H1 (cell line): Measurements from ENCODE around the gene CRBN. TPM values are rescaled to one million over a fixed set of nuclear protein-coding genes. Genes with fewer than 3 reads are reported as not detected.

Source experiments
- BACH1 ChIP-seq: IDR thresholded peaks from 2 replicates; pipeline ENCODE4 v1.6.1; 2012; ENCODE audit warnings: low read length, improper control_type of control experiment
- CBX8 ChIP-seq: fragments of 300-800, 300-1000 bp; sonication (generic); IDR thresholded peaks from 2 replicates; pipeline ENCODE4 v1.7.1; 2016; ENCODE audit warnings: low read depth, low read length, borderline replicate concordance
- EGR1 ChIP-seq: IDR thresholded peaks from 2 replicates; pipeline ENCODE4 v1.6.1; 2011; ENCODE audit warnings: low read depth, low read length, borderline replicate concordance
- HDAC6 ChIP-seq: IDR thresholded peaks from one replicate; pipeline ENCODE4 v1.7.1; 2012; ENCODE audit warnings: low read depth, mild to moderate bottlenecking, inconsistent platforms, low read length, moderate library complexity
- KDM4A ChIP-seq: IDR thresholded peaks from one replicate; pipeline ENCODE4 v1.7.1; 2012; ENCODE audit warnings: low read depth, mild to moderate bottlenecking, moderate library complexity, low read length, inconsistent platforms; ENCODE audit not compliant: severe bottlenecking
- RFX5 ChIP-seq: IDR thresholded peaks from 2 replicates; pipeline ENCODE4 v1.6.1; 2011; ENCODE audit warnings: low read depth, low read length, improper control_type of control experiment, borderline replicate concordance
- SP4 ChIP-seq: IDR thresholded peaks from 2 replicates; pipeline ENCODE4 v1.6.1; 2012; ENCODE audit warnings: low read length, inconsistent platforms
- polyA plus RNA-seq, 7 experiments: library from polyadenylated mRNA; depleted of rRNA in 3 of 7; stranded (reverse) in 5 of 7; unstranded in 2 of 7; fragments of >200 nt in 5 of 7; fragments of 200-250 nt in 2 of 7; gene quantifications; 1 replicate in 5 of 7; 2 replicates in 1 of 7; 4 replicates in 1 of 7; pipeline versions ENCODE4 v1.2.1 to v1.2.3, GENCODE V29; 2011 to 2013; ENCODE audit warnings: missing spikeins in 2 of 7, mixed read lengths in 2 of 7
- total RNA-seq: library from RNA; stranded (reverse); fragmentation: NEBNext Ultra II Directional; extraction: Animal tissue kit (Norgen Biotek cat#: 25700); gene quantifications from 2 replicates; pipeline ENCODE4 v1.2.1, GENCODE V29; 2021

CRBN gene
- total and polyA plus RNA-seq, 2 of the 8 experiments (the other 6 are each of a cell fraction or from before 2014, with no cell fraction given): 13.4 to 30.3 TPM

- TF ChIP-seq HDAC6: no peak
- TF ChIP-seq EGR1: no peak
- no peak for TF ChIP-seq RFX5
- TF ChIP-seq CBX8: no peak
- TF ChIP-seq BACH1: no peak
- no peak for TF ChIP-seq SP4
- TF ChIP-seq KDM4A: no peak
These were observed 10.5 kb upstream of the CRBN start (continued) for GRCh38 chr3:3189961-3190360.
